GM03348 (cell line): ENCODE measurements around the gene SREBF1.
A peak's percentile ranks its signal among the peaks of the same experiment; 100 is the strongest.

Experiments used
- DNase-seq: peaks from one replicate; pipeline ENCODE4 v3.0.0; 2012; ENCODE audit warnings: low spot score

SREBF1 gene

GRCh38 chr17:17824783-17825614, 11.8 kb downstream of the SREBF1 start:
- DNase-seq, result peak; percentile 61

- DNase-seq, result no peak
These were observed 12.5 kb downstream of the SREBF1 start for GRCh38 chr17:17824119-17824782.

DNA sequence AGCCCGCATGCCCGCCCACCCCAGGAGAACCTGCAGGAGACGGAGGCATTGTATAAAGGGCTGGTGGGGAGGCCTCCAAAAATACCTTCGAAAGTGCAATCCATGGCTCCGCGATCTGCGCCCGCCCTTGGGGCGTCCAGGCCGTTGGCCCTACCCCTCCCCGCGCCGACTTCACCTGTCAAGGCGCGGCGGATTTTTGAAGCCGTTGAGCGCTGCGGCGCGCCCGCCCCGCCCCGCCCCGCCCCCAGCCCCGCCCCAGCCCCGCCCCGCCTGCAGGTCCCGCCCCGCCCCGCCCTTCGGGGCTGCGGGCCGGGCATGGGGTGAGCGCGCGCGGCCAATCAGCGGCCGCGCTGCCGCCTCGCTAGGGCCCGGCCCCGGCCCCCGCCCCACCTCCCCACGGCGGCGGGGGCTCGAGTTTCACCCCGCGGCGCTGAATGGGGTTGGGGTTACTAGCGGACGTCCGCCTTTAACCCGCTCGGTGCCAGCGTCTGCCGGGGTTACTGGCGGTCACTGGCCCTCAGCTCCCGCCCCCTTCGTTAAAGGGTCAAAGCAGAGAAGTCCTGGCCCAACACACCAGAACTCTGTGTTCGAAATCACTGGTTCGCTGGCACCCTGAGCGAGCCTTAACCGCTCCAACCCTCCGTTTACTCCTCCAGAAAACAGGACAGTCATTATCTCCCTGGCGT, 13.2 kb downstream of the SREBF1 start:
- DNase-seq, result peak; percentile 100

GRCh38 chr17:17822616-17823015, 14.2 kb downstream of the SREBF1 start:
- no peak for DNase-seq

- DNase-seq, result peak; percentile 88
These were observed 14.6 kb downstream of the SREBF1 start for GRCh38 chr17:17822189-17822588.

DNA sequence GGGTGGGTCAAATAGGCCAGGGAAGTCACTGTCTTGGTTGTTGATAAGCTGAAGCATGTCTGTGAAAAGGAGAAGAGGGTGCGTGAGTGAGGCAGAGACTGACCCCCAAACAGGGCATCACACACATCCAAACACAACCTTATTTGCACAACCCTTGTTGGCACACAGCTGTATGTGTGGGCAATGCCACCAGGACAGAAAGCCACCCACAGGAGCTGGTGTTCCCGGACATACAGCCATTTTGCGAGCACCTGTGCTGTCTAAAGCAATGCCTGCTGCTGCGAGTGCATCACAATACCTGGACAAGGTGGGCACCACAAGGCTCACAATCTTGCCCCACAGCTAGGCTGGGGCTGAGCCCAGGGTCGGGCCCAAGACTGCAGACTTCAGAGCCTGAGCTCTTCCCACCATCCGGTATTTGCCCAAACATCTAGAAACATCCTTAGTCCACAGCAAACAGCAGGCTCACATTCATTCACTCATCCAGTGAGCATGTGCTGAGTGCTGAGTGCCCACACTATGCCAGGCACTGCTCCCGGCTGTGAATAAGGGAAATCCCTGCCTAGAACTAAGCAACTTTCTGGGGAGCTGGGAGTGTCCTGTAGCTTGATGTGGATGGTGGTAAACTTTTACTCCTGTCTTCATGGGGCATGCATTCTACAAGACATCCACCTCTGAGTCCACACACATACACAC, 16.2 kb downstream of the SREBF1 start:
- no peak for DNase-seq

DNA sequence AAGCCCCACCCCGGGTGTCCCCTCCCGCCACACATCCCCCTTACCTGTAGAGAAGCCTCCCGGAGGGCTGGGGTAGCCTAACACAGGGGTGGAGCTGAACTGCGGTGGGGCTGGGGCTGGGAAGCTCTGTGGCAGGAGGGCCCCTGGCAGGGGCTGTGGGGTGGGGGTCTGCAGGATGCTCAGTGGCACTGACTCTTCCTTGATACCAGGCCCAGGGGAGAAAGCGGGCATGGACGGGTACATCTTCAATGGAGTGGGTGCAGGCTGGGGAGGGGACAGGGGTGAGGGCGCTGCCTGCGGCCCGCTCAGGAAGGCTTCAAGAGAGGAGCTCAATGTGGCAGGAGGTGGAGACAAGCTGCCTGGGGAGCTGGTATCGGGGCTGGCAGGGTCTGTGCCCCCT, 16.7 kb downstream of the SREBF1 start:
- no peak for DNase-seq

DNA sequence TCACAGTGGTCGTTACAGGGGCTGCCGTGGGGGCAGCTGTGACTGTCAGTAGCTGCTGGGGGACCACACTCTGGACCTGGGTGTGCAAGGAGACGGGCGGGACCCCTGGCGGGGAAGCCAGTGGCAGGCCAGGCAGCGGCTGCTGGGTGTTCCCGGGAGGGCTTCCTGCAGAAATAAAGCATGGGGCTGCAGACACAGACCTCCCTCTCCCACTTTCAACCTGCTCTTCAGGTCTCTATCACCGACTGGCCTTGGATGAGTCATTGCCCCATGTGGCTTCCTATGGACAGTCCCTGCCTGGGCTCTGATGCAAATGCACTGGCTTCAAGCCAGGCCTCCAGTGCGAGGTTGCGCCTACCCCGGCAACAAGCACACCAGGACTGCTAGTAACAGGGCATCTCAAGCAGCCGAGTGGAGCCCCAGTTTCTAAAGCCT, 17.2 kb downstream of the SREBF1 start:
- peak; percentile 75 for DNase-seq

DNA sequence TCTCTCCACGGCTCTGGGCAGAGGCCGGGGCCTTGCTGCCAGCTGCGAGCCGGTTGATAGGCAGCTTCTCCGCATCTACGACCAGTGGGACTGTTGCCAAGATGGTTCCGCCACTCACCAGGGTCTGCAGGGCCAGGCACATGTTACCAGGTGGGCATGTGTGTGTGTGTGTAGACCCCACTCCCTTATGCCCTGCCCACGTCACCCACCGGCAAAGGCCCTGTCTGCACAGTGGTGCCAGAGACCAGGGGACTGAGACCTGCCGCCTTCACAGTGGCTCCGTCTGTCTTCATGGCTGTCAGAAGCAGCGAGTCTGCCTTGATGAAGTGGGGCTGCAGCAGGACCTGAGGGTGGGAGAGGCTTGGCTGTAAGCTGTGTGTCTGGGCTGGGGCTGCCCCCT, 17.7 kb downstream of the SREBF1 start:
- DNase-seq, result no peak

DNA sequence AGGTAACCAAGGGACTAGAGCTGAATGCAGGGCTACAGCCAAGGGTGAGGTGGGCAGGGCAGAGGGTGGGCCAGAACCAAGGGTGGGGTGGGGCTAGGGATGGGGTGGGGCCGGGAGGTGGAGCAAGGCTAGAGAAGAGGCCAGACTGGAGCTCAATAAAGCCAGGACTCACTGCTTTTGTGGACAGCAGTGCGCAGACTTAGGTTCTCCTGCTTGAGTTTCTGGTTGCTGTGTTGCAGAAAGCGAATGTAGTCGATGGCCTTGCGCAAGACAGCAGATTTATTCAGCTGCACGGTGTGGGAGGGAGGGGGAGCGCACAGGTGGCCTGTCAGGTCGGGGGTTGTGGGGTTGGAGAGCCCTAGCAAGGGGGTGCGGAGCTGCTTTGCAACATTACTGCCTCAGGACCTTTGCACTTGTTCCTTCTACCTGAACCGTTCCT, 18.7 kb downstream of the SREBF1 start:
- peak; percentile 84 for DNase-seq

DNA sequence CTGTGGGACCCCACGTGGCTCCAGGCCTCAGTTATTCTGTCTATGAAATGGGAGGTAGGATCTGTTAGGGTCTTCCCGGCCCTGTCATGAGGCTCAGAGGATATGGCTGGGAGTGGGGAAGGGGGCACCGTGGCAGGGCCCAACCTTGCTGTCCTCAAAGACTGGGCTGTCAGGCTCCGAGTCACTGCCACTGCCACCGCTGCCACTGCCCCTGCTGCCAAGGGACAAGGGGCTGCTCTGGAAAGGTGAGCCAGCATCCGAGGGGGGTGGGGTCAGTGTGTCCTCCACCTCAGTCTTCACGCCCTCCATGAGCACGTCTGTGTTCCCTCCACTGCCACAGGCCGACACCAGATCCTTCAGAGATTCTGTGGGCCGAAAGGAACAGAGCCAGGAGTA, 19.2 kb downstream of the SREBF1 start:
- DNase-seq, result no peak

DNA sequence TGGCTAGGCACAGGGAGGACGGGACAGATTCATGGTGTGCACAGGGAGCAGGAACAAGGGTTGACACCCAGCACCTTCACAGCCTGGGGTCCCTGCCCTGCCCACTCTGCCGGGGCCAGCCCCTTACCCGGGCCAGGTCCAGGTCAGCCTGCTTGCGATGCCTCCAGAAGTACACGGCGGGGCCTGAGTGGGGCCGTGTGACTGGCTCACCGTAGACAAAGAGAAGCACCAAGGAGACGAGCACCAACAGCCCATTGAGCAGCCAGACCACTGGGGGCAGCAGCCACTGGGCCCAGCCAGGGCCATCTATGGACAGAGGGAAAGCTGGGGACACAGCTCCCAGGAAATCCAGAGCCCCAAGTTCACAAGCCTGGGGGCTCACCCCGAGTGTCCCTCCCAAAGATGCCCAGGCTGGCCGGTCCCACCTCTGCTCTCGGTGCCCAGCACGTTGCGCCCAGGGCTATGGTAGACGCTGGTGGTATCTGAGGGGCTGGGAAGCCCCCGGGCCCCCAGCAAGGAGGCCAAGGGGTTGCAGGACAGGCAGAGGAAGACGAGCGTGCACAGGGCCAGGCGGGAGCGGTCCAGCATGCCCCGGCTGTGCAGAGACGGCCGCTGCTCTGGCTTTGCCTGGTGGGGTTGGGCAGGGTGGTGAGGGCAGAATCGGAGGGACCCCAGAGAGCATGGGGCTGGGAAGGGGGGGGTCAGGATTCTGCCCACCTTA, 19.8 kb downstream of the SREBF1 start:
- DNase-seq, result no peak

DNA sequence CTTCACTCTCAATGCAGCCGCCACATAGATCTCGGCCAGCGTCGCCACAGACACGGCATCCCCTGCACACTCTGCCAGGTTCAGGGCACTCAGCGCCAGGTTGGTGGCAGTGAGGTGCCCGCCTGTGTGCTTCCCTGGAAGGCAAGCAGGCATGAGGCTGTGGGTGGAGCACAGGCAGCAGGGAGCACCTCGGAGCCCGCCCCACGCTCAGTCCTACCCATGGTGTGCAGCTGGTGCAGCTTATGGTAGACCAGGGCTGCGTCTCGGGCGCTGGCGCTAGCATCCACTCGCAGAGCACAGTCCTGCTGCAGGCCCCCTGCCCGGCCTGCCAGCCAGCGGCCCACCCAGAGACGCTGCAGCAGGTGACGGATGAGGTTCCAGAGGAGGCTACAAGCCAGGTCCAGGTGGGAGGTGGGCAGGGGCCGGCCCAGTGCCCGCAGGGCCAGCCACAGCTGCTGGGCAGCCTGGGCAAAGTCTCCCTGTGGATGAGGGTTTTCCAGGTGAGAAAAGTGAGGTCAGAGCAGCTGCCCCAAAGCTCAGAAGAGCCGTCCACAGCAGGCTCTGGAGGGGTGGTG, 20.5 kb downstream of the SREBF1 start:
- no peak for DNase-seq

DNA sequence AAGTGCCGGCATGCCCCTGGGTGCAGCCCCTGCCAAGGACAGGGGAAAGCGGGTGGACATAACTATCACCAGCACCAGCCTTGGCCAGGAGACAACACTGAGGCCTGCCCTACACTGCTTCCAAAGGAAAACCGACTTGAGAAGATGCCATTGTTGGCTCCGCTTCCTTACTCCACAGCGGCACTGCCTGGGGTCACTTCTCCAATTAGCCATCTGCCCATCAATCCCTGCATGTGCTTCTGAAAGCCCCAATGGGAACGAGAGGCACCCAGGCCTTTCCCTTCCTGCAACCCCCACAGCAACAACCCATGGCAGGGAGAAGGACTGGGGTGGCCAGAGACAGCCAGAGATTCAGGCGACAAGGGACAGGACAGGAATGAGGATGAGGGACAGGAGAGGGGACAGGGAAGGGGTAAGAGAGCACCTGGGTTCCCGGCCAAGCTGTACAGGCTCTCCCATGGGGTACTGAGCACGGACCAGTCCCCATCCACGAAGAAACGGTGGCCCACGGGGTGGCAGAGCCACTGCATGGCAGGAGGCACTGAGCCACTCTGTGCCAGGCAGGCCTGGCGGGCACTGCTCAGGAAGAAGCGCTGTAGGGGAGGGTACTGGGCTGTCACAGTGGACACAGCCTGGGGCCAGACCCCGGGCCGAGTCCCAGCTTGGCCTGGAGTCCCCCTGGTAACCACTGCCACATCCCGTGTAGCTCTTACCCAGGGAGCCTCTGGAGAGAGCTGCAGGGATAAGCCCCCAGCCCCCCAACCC, 21.2 kb downstream of the SREBF1 start:
- DNase-seq, result no peak

DNA sequence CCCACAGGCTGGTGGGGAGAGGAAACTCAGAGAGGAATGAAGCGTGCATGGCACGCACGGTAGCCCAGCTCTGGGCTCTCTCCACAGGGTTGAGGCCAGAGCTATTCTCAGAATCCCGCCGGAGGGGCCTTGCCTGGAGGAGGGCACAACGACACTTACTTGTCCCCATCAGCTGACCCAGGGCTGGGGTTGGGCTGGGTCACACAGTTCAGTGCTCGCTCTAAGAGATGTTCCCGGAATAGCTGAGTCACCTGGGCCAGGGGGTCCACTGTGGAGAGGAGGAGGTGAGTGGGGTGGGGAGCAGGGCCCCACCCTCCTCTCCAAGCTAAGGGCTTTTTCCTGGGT, 21.8 kb downstream of the SREBF1 start:
- DNase-seq, result no peak

GRCh38 chr17:17814162-17815061, 22.4 kb downstream of the SREBF1 start:
- DNase-seq, result no peak

DNA sequence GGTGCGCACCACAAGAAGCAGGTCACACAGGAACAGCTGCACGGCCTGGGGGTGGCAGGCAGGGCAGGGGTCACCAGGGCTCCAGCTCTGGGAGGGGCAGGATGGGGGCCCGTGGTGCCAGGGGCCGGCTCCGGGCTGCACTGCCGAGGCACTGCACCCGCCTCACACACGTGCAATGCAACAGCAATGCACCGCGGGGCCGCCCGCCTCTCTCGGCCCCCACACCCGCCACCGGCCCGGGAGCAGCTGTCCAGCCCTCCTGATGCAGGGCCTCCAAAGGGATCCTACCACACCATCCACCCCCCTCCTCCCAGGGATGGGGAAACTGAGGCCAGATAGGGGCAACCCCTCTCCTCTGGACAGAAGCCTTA, 23.1 kb downstream of the SREBF1 start:
- no peak for DNase-seq

DNA sequence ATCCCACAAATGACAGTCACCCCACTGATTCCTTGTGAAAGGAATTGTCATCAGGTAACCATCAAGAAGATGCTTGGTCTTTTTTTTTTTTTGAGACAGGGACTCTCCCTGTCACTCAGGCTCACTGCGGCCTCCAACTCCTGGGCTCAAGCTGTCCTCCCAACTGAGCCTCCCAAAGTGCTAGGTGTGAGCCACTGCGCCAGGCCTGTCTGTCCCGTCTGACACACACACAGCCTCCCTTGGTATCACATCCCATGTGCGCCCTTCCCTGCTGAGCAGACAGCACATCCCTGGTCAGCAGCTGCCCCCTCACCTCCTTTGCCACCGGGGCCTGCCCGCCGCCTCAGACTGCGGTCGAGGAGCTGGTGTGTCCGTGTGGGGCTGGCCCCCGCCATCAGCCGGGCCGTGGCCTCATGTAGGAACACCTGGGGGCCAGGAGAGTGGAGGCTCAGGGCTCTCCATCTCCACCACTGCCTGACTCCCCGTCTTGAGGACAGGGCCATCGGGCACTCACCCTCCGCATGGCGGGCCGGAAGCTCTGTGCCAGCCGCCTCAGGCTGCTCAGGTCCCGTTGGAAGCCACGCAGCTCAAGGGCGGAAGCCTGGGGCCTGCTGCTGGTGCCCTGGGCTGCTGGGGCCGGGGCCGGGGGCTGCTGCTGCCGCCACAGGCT, 23.6 kb downstream of the SREBF1 start:
- DNase-seq, result no peak
